Fibroblast of the aortic adventitia (primary cell): ENCODE results near the gene SLC22A1. TPM values are rescaled to one million over a fixed set of nuclear protein-coding genes. Genes with fewer than 3 reads are reported as not detected.

Experiments used
- DNase-seq: peaks from one replicate; pipeline ENCODE4 v3.0.0-alpha.2; 2010; ENCODE audit warnings: low read depth
- H3K4me3 ChIP-seq: 2 replicates; pipeline ENCODE4 v1.5.1; 2011; ENCODE audit warnings: low read depth, mild to moderate bottlenecking, control low read depth, low read length, moderate library complexity
- CTCF ChIP-seq: IDR thresholded peaks from 2 replicates; pipeline ENCODE4 v1.5.1; 2011; ENCODE audit warnings: mild to moderate bottlenecking, low read length, control low read depth, inconsistent platforms; ENCODE audit not compliant: insufficient read depth
- total RNA-seq: library from RNA; depleted of rRNA; stranded (reverse); fragments of >200 nt; gene quantifications from 2 replicates; pipeline ENCODE4 v1.2.3, GENCODE V29; 2012; ENCODE audit warnings: low replicate concordance

The SLC22A1 gene
- total RNA-seq, 1 donor, result 0.09 TPM

GRCh38 chr6:160154471-160154870 lies 32.9 kb downstream of the SLC22A1 start:
- no peak for TF ChIP-seq CTCF
- no peak for DNase-seq
- no peak overlapping the region for H3K4me3 ChIP-seq

- peak; percentile 83 for DNase-seq
- H3K4me3 ChIP-seq, result no peak overlapping the region
- TF ChIP-seq CTCF, result no peak
Measured at GRCh38 chr6:160156842-160157241, 35.2 kb downstream of the SLC22A1 start.

GRCh38 chr6:160160450-160160849 lies 38.8 kb downstream of the SLC22A1 start:
- no peak overlapping the region for H3K4me3 ChIP-seq
- no peak for TF ChIP-seq CTCF
- DNase-seq, result no peak

GRCh38 chr6:160160929-160161646 lies 39.5 kb downstream of the SLC22A1 start:
- no peak overlapping the region for H3K4me3 ChIP-seq
- TF ChIP-seq CTCF, result no peak
- DNase-seq, result no peak

GRCh38 chr6:160161647-160161986 lies 40.0 kb downstream of the SLC22A1 start:
- no peak for TF ChIP-seq CTCF
- no peak overlapping the region for H3K4me3 ChIP-seq
- DNase-seq, result no peak

GRCh38 chr6:160162030-160162566 lies 40.5 kb downstream of the SLC22A1 start:
- TF ChIP-seq CTCF, result no peak
- H3K4me3 ChIP-seq, result no peak overlapping the region
- DNase-seq, result no peak

- H3K4me3 ChIP-seq, result no peak overlapping the region
- no peak for TF ChIP-seq CTCF
- DNase-seq, result no peak
Measured at GRCh38 chr6:160163425-160163824, 41.8 kb downstream of the SLC22A1 start.
